ENCODE results near the gene FCRL3.

Gene FCRL3

GRCh38 chr1:157715736-157716135 is 15.2 kb upstream of the FCRL3 start:
- H3K27me3 ChIP-seq (ENCODE audit: control insufficient read depth, insufficient read depth, low read length): no peaks in the 10 kb centered on the region
- no peaks in the 10 kb centered on the region for H3K4me1 ChIP-seq (ENCODE audit: control insufficient read depth, insufficient read depth, low read length)
- no peak overlapping the region for H3K9ac ChIP-seq (ENCODE audit: low read length)

GRCh38 chr1:157711802-157712201 is 11.2 kb upstream of the FCRL3 start:
- Histone ChIP-seq H3K27ac (ENCODE audit: low read depth, low read length) (no peak overlapping the region), H3K4me3 (ENCODE audit: low read depth, low read length) (no peak overlapping the region), H3K9ac (ENCODE audit: low read length) (no peak overlapping the region), H3K27me3 (ENCODE audit: control insufficient read depth, insufficient read depth, low read length) (no peaks in the 10 kb centered on the region), H3K36me3 (ENCODE audit: control insufficient read depth, insufficient read depth, low read length) (no peaks in the 10 kb centered on the region), H3K4me1 (ENCODE audit: control insufficient read depth, insufficient read depth, low read length) (no peaks in the 10 kb centered on the region), H3K9me3 (ENCODE audit: control insufficient read depth, insufficient read depth, low read depth, low read length) (no peaks in the 10 kb centered on the region)

More at GRCh38 chr1:157715736-157716135, 15.2 kb upstream of the FCRL3 start:
- peaks cover 1% of the 10 kb centered on the region for H3K9me3 ChIP-seq (ENCODE audit: control insufficient read depth, insufficient read depth, low read depth, low read length)
- H3K27ac ChIP-seq (ENCODE audit: low read depth, low read length): no peak overlapping the region
- H3K36me3 ChIP-seq (ENCODE audit: control insufficient read depth, insufficient read depth, low read length): no peaks in the 10 kb centered on the region
- H3K4me3 ChIP-seq (ENCODE audit: low read depth, low read length): no peak overlapping the region

GRCh38 chr1:157704878-157705277 is 4.3 kb upstream of the FCRL3 start:
- Histone ChIP-seq H3K36me3 (ENCODE audit: control insufficient read depth, insufficient read depth, low read length) (no peaks in the 10 kb centered on the region), H3K9me3 (ENCODE audit: control insufficient read depth, insufficient read depth, low read depth, low read length) (no peaks in the 10 kb centered on the region), H3K4me3 (ENCODE audit: low read depth, low read length) (no peak overlapping the region), H3K9ac (ENCODE audit: low read length) (no peak overlapping the region), H3K27me3 (ENCODE audit: control insufficient read depth, insufficient read depth, low read length) (no peaks in the 10 kb centered on the region), H3K27ac (ENCODE audit: low read depth, low read length) (no peak overlapping the region), H3K4me1 (ENCODE audit: control insufficient read depth, insufficient read depth, low read length) (no peaks in the 10 kb centered on the region)

- H3K27me3 ChIP-seq (ENCODE audit: control insufficient read depth, insufficient read depth, low read length): no peaks in the 10 kb centered on the region
- H3K36me3 ChIP-seq (ENCODE audit: control insufficient read depth, insufficient read depth, low read length): no peaks in the 10 kb centered on the region
- H3K9me3 ChIP-seq (ENCODE audit: control insufficient read depth, insufficient read depth, low read depth, low read length): no peaks in the 10 kb centered on the region
- H3K27ac ChIP-seq (ENCODE audit: low read depth, low read length): no peak overlapping the region
- H3K9ac ChIP-seq (ENCODE audit: low read length): no peak overlapping the region
- no peaks in the 10 kb centered on the region for H3K4me1 ChIP-seq (ENCODE audit: control insufficient read depth, insufficient read depth, low read length)
- H3K4me3 ChIP-seq (ENCODE audit: low read depth, low read length): no peak overlapping the region
Observed at GRCh38 chr1:157703981-157704380, 3.4 kb upstream of the FCRL3 start.

- Histone ChIP-seq H3K27ac (ENCODE audit: low read depth, low read length) (no peak overlapping the region), H3K4me1 (ENCODE audit: control insufficient read depth, insufficient read depth, low read length) (no peaks in the 10 kb centered on the region), H3K4me3 (ENCODE audit: low read depth, low read length) (no peak overlapping the region), H3K9ac (ENCODE audit: low read length) (no peak overlapping the region), H3K9me3 (ENCODE audit: control insufficient read depth, insufficient read depth, low read depth, low read length) (no peaks in the 10 kb centered on the region), H3K36me3 (ENCODE audit: control insufficient read depth, insufficient read depth, low read length) (no peaks in the 10 kb centered on the region), H3K27me3 (ENCODE audit: control insufficient read depth, insufficient read depth, low read length) (no peaks in the 10 kb centered on the region)
Observed at GRCh38 chr1:157702308-157702825, 1.8 kb upstream of the FCRL3 start.

- Histone ChIP-seq H3K36me3 (ENCODE audit: control insufficient read depth, insufficient read depth, low read length) (no peaks in the 10 kb centered on the region), H3K27ac (ENCODE audit: low read depth, low read length) (no peak overlapping the region), H3K4me1 (ENCODE audit: control insufficient read depth, insufficient read depth, low read length) (no peaks in the 10 kb centered on the region), H3K27me3 (ENCODE audit: control insufficient read depth, insufficient read depth, low read length) (0 out of 2 replicates have a peak, but pooled peaks cover 2% of the 10 kb centered on the region), H3K9ac (ENCODE audit: low read length) (no peak overlapping the region), H3K4me3 (ENCODE audit: low read depth, low read length) (no peak overlapping the region), H3K9me3 (ENCODE audit: control insufficient read depth, insufficient read depth, low read depth, low read length) (no peaks in the 10 kb centered on the region)
Observed at GRCh38 chr1:157700305-157700704, 264 bp downstream of the FCRL3 start.

- no peaks in the 10 kb centered on the region for H3K9me3 ChIP-seq (ENCODE audit: control insufficient read depth, insufficient read depth, low read depth, low read length)
- H3K4me3 ChIP-seq (ENCODE audit: low read depth, low read length): no peak overlapping the region
- H3K27ac ChIP-seq (ENCODE audit: low read depth, low read length): no peak overlapping the region
- 0 out of 2 replicates have a peak, but pooled peaks cover 2% of the 10 kb centered on the region for H3K27me3 ChIP-seq (ENCODE audit: control insufficient read depth, insufficient read depth, low read length)
- H3K36me3 ChIP-seq (ENCODE audit: control insufficient read depth, insufficient read depth, low read length): no peaks in the 10 kb centered on the region
- H3K4me1 ChIP-seq (ENCODE audit: control insufficient read depth, insufficient read depth, low read length): no peaks in the 10 kb centered on the region
- no peak overlapping the region for H3K9ac ChIP-seq (ENCODE audit: low read length)
Observed at GRCh38 chr1:157697781-157698569, 2.6 kb downstream of the FCRL3 start.

GRCh38 chr1:157696966-157697628 is 3.5 kb downstream of the FCRL3 start:
- H3K36me3 ChIP-seq (ENCODE audit: control insufficient read depth, insufficient read depth, low read length): no peaks in the 10 kb centered on the region
- H3K4me1 ChIP-seq (ENCODE audit: control insufficient read depth, insufficient read depth, low read length): no peaks in the 10 kb centered on the region
- H3K9ac ChIP-seq (ENCODE audit: low read length): no peak overlapping the region
- H3K27me3 ChIP-seq (ENCODE audit: control insufficient read depth, insufficient read depth, low read length): 0 out of 2 replicates have a peak, but pooled peaks cover 2% of the 10 kb centered on the region
- H3K9me3 ChIP-seq (ENCODE audit: control insufficient read depth, insufficient read depth, low read depth, low read length): no peaks in the 10 kb centered on the region
- H3K27ac ChIP-seq (ENCODE audit: low read depth, low read length): no peak overlapping the region
- H3K4me3 ChIP-seq (ENCODE audit: low read depth, low read length): no peak overlapping the region

GRCh38 chr1:157695417-157695816 is 5.2 kb downstream of the FCRL3 start:
- Histone ChIP-seq H3K4me3 (ENCODE audit: low read depth, low read length) (no peak overlapping the region), H3K4me1 (ENCODE audit: control insufficient read depth, insufficient read depth, low read length) (no peaks in the 10 kb centered on the region), H3K9me3 (ENCODE audit: control insufficient read depth, insufficient read depth, low read depth, low read length) (no peaks in the 10 kb centered on the region), H3K9ac (ENCODE audit: low read length) (no peak overlapping the region), H3K27ac (ENCODE audit: low read depth, low read length) (no peak overlapping the region), H3K27me3 (ENCODE audit: control insufficient read depth, insufficient read depth, low read length) (0 out of 2 replicates have a peak, but pooled peaks cover 2% of the 10 kb centered on the region), H3K36me3 (ENCODE audit: control insufficient read depth, insufficient read depth, low read length) (no peaks in the 10 kb centered on the region)

- Histone ChIP-seq H3K36me3 (ENCODE audit: control insufficient read depth, insufficient read depth, low read length) (no peaks in the 10 kb centered on the region), H3K4me3 (ENCODE audit: low read depth, low read length) (no peak overlapping the region), H3K27ac (ENCODE audit: low read depth, low read length) (no peak overlapping the region), H3K9ac (ENCODE audit: low read length) (no peak overlapping the region), H3K9me3 (ENCODE audit: control insufficient read depth, insufficient read depth, low read depth, low read length) (no peaks in the 10 kb centered on the region), H3K4me1 (ENCODE audit: control insufficient read depth, insufficient read depth, low read length) (no peaks in the 10 kb centered on the region), H3K27me3 (ENCODE audit: control insufficient read depth, insufficient read depth, low read length) (no peaks in the 10 kb centered on the region)
Observed at GRCh38 chr1:157691285-157691920, 9.2 kb downstream of the FCRL3 start.

All from HUES6 (cell line).